K562 (cell line): ENCODE data around the gene LMAN1. TPM values are rescaled to one million over a fixed set of nuclear protein-coding genes. Genes with fewer than 3 reads are reported as not detected.

Experiments
- ATAC-seq: fragments of 200-7000 bp; cut with Tn5 transposase; 3 replicates; pipeline ENCODE4 v1.9.1; 2020; ENCODE audit warnings: moderate library complexity
- BruUV-seq: library from RNA; stranded (reverse); fragments of 400-500 nt; replicated peaks from 2 replicates; lab custom pipeline; 2021; lab: Mats Ljungman, UMichigan
- CTCF ChIA-PET: fragments of 300-600 bp; formaldehyde crosslinking; extraction: SDS; loops from one replicate; lab custom pipeline; 2021; ENCODE audit warnings: low intra/inter-chr PET ratio; lab: Yijun Ruan, JAX
- POLR2A ChIA-PET: fragments of 300-600, 350-650 bp; sonication (Branson Sonifier 250); formaldehyde crosslinking; extraction: SDS; loops from one replicate; lab custom pipeline; 2021; ENCODE audit warnings: antibody characterized with exemption, inconsistent platforms; lab: Yijun Ruan, JAX
- DNase-seq, 4 experiments: peaks; one replicate each; pipeline versions ENCODE4 v3.0.0 to v3.0.0-alpha.2; 2011 to 2018; ENCODE audit warnings: low spot score in 3 of 4, mixed read lengths in 3 of 4; ENCODE audit errors: extremely low read depth in 1 of 4
- FAIRE-seq: peaks from 2 replicates; lab custom pipeline; 2011; peaks lifted over from hg19 to GRCh38; lab: Jason Lieb, UNC
- H2AFZ ChIP-seq: 2 replicates; pipeline ENCODE4 v1.6.0; 2011; ENCODE audit warnings: low read depth, low read length, control low read depth, inconsistent platforms
- H3K27ac ChIP-seq: fragments of 200-600 bp; 3 replicates; pipeline ENCODE4 v1.8.0; 2011; ENCODE audit warnings: low read depth, mild to moderate bottlenecking, control low read depth, inconsistent platforms, low read length, moderate library complexity, mixed read lengths; ENCODE audit errors: extremely low read depth
- H3K27me3 ChIP-seq, 2 experiments: fragments of 300-600 bp in 1 of 2; 2 replicates in 1 of 2; 3 replicates in 1 of 2; pipeline versions ENCODE4 v1.6.0 to v1.8.0; 2011; ENCODE audit warnings: inconsistent platforms in 2 of 2, low read length in 2 of 2, mild to moderate bottlenecking in 1 of 2, mixed read lengths in 1 of 2, moderate library complexity in 1 of 2; ENCODE audit not compliant: control insufficient read depth in 2 of 2, insufficient read depth in 2 of 2
- H3K36me3 ChIP-seq: fragments of 300-600 bp; 3 replicates; pipeline ENCODE4 v1.8.0; 2011; ENCODE audit warnings: mild to moderate bottlenecking, low read length, inconsistent platforms; ENCODE audit not compliant: control insufficient read depth, insufficient read depth
- H3K4me1 ChIP-seq, 2 experiments: fragments of 200-600 bp in 1 of 2; replicated peaks in 1 of 2; 2 replicates in 1 of 2; 3 replicates in 1 of 2; pipeline versions ENCODE4 v1.5.1 to v1.8.0; 2011; ENCODE audit warnings: inconsistent platforms in 2 of 2, low read length in 2 of 2, mild to moderate bottlenecking in 1 of 2, mixed read lengths in 1 of 2, moderate library complexity in 1 of 2; ENCODE audit not compliant: control insufficient read depth in 2 of 2, insufficient read depth in 2 of 2
- H3K4me2 ChIP-seq: 2 replicates; pipeline ENCODE4 v1.6.1; 2011; ENCODE audit warnings: low read length, control low read depth, inconsistent platforms, mixed read lengths; ENCODE audit not compliant: insufficient read depth
- H3K4me3 ChIP-seq: fragments of 200-600 bp; sonication (generic), shearing (Covaris generic); 2 replicates; pipeline ENCODE4 v1.5.1; 2016; ENCODE audit warnings: control low read depth, inconsistent platforms
- H3K79me2 ChIP-seq: fragments of 200-600 bp; 3 replicates; pipeline ENCODE4 v1.8.0; 2011; ENCODE audit warnings: low read length, inconsistent platforms; ENCODE audit not compliant: control insufficient read depth, insufficient read depth
- H3K9ac ChIP-seq, 2 experiments: 2 replicates each; pipeline versions ENCODE4 v1.6.0 to v1.6.1; 2011; ENCODE audit warnings: low read depth in 2 of 2, low read length in 2 of 2, control low read depth in 1 of 2, inconsistent platforms in 1 of 2, mild to moderate bottlenecking in 1 of 2, mixed read lengths in 1 of 2; ENCODE audit not compliant: insufficient read depth in 1 of 2
- H3K9me1 ChIP-seq: one replicate; pipeline ENCODE4 v1.6.0; 2011; ENCODE audit warnings: inconsistent platforms, mild to moderate bottlenecking, low read length, moderate library complexity; ENCODE audit not compliant: control insufficient read depth, insufficient read depth
- H3K9me3 ChIP-seq: replicated peaks from 2 replicates; pipeline ENCODE4 v1.5.1; 2011; ENCODE audit warnings: low read depth, low read length, inconsistent platforms; ENCODE audit not compliant: control insufficient read depth, insufficient read depth
- H4K20me1 ChIP-seq: replicated peaks from 2 replicates; pipeline ENCODE4 v1.6.1; 2011; ENCODE audit warnings: low read length, inconsistent platforms, mixed read lengths; ENCODE audit not compliant: control insufficient read depth, insufficient read depth
- ARID1B ChIP-seq: fragments of 450-650 bp; IDR thresholded peaks from 2 replicates; pipeline ENCODE4 v1.6.1; 2016; ENCODE audit warnings: antibody characterized with exemption, mild to moderate bottlenecking, inconsistent platforms
- ATF1 ChIP-seq, 2 experiments: fragments of 450-650 bp in 1 of 2; IDR thresholded peaks; 2 replicates each; pipeline ENCODE4 v1.6.1; 2016; ENCODE audit warnings: missing compliant biosample characterization in 1 of 2, missing genetic modification characterization in 1 of 2
- BACH1 ChIP-seq: fragments of 200-800 bp; sonication (Bioruptor generic); IDR thresholded peaks from 2 replicates; pipeline ENCODE4 v1.6.1; 2016; ENCODE audit warnings: missing genetic modification characterization, missing compliant biosample characterization
- CREM ChIP-seq: IDR thresholded peaks from 2 replicates; pipeline ENCODE4 v1.6.1; 2014; ENCODE audit warnings: antibody characterized with exemption, low read depth
- FOSL1 ChIP-seq: fragments of 200-800 bp; sonication (Bioruptor generic); conservative IDR thresholded peaks from 2 replicates; pipeline ENCODE4 v1.6.1; 2016; ENCODE audit warnings: missing genetic modification characterization, missing compliant biosample characterization
- JUND ChIP-seq, 2 experiments: IDR thresholded peaks; 2 replicates in 1 of 2; 3 replicates in 1 of 2; pipeline ENCODE4 v1.6.1; 2011; ENCODE audit warnings: borderline replicate concordance in 2 of 2, low read depth in 2 of 2, low read length in 2 of 2, improper control_type of control experiment in 1 of 2, missing biosample characterization in 1 of 2, missing genetic modification characterization in 1 of 2, missing genetic modification reagents in 1 of 2
- MAFF ChIP-seq: IDR thresholded peaks from 2 replicates; pipeline ENCODE4 v1.6.1; 2012; ENCODE audit warnings: low read length, improper control_type of control experiment
- MAFK ChIP-seq: IDR thresholded peaks from 2 replicates; pipeline ENCODE4 v1.6.1; 2011; ENCODE audit warnings: low read length, improper control_type of control experiment
- MEIS2 ChIP-seq: fragments of 450-650 bp; IDR thresholded peaks from 2 replicates; pipeline ENCODE4 v1.6.1; 2014; ENCODE audit warnings: mild to moderate bottlenecking; ENCODE audit not compliant: partially characterized antibody
- NFE2 ChIP-seq: IDR thresholded peaks from 2 replicates; pipeline ENCODE4 v1.6.1; 2014; ENCODE audit warnings: antibody characterized with exemption, low read depth
- SMARCA4 ChIP-seq: fragments of 450-650 bp; IDR thresholded peaks from 2 replicates; pipeline ENCODE4 v1.6.1; 2016
- ZNF316 ChIP-seq: fragments of 450-650 bp; IDR thresholded peaks from 2 replicates; pipeline ENCODE4 v1.6.1; 2016
- WGBS: fragments of 100-300 bp; shearing (Covaris generic); methylation state at CpG from one replicate; pipeline ENCODE4 v1.1.6; 2016; ENCODE audit warnings: low coverage, mixed read lengths; ENCODE audit not compliant: insufficient coverage; ENCODE audit errors: missing lambda C conversion rate; 5-methylcytosine and 5-hydroxymethylcytosine counted together
- in situ Hi-C: fragments of 300-500 bp; cut with MboI; formaldehyde crosslinking; loops from 4 replicates; pipeline ENCODE4 v1.15.0; 2018; ENCODE audit warnings: inconsistent platforms, mixed read lengths
- intact Hi-C: fragments of 100-400 bp; cut with micrococcal nuclease; formaldehyde crosslinking; loops from 2 replicates; pipeline ENCODE4 v1.14.2; 2022
- polyA plus RNA-seq, 8 experiments: library from polyadenylated mRNA; depleted of rRNA in 4 of 8; stranded (reverse) in 5 of 8; unstranded in 3 of 8; fragments of >200 nt; fragmentation: Nextera tagmentation in 2 of 8; fragmentation: Illumina TruSeq in 1 of 8; extraction: Ambion mirVana in 2 of 8; extraction: Trizol in 1 of 8; gene quantifications; 2 replicates each; pipeline versions ENCODE4 v1.2.1 to v1.2.3, GENCODE V29; 2011 to 2014; ENCODE audit warnings: inconsistent platforms in 1 of 8, missing spikeins in 1 of 8
- total RNA-seq, 7 experiments: library from RNA; depleted of rRNA in 6 of 7; stranded (reverse); fragments of >200 nt in 6 of 7; fragmentation: Illumina TruSeq in 2 of 7; extraction: Trizol in 2 of 7; gene quantifications; 2 replicates each; pipeline versions ENCODE4 v1.2.1 to v1.2.3, GENCODE V29; 2011 to 2021; ENCODE audit warnings: low replicate concordance in 1 of 7
- TF ChIP-seq, protein P1 (sequence below), 2 experiments: fragments of 450-650 bp; IDR thresholded peaks; 2 replicates each; pipeline ENCODE4 v1.6.1; 2018; ENCODE audit warnings: mild to moderate bottlenecking in 2 of 2, low read depth in 1 of 2; ENCODE audit not compliant: partially characterized antibody in 2 of 2
- TF ChIP-seq, protein P2 (sequence below), 2 experiments: fragments of 450-650 bp; conservative IDR thresholded peaks; 2 replicates each; pipeline ENCODE4 v1.6.1; 2017; ENCODE audit warnings: mild to moderate bottlenecking in 2 of 2, moderate library complexity in 2 of 2
- TF ChIP-seq, protein P3 (sequence below): conservative IDR thresholded peaks from 2 replicates; pipeline ENCODE4 v1.6.1; 2011; ENCODE audit warnings: low read depth, mild to moderate bottlenecking, low read length; ENCODE audit not compliant: control insufficient read depth

LMAN1 gene
- total and polyA plus RNA-seq, 9 of the 15 experiments (the other 6 are each of a cell fraction or from before 2014, with no cell fraction given), result 18.8 to 108 (median 71.2) TPM

DNA sequence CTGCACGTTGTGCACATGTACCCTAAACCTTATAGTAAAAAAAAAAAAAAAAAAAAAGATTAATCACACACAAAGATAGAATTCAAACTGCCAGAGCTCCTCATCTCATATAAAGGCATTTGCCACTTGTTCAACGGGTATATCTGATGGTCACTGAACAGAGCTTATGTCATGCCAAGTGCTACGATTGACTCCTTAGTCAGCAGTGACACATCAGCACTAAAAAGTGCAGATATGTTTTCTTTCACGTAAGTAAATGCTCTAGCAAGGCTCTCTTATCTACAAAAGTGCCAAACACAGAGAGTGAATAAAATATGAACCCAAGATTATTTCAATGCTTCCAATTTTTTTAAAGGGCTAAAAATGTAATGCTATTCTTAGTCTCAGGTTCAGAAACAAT, 1.1 kb downstream of the LMAN1 start:
- Histone ChIP-seq H3K4me2 (peak overlapping the region; percentile 89), H3K4me1 (peaks cover 0 to 7% of the 10 kb centered on the region in 2 experiments; a peak in 3 of 5 replicates), H4K20me1 (peaks cover 7% of the 10 kb centered on the region; the same call in 1 of the 2 replicates), H3K79me2 (peaks cover 57% of the 10 kb centered on the region), H3K9me1 (no peaks in the 10 kb centered on the region), H3K9ac (peak overlapping the region; percentile 98 to 99; a peak in 3 of 4 replicates), H3K4me3 (peak overlapping the region; percentile 69), H2AFZ (no peak overlapping the region), H3K9me3 (no peaks in the 10 kb centered on the region), H3K27ac (peak overlapping the region; percentile 98), H3K27me3 (no peaks in the 10 kb centered on the region), H3K36me3 (peaks cover 46% of the 10 kb centered on the region)
- CTCF ChIA-PET, result no interaction called here
- intact Hi-C loops, result no loop called here
- in situ Hi-C loops, result no loop called here
- POLR2A ChIA-PET, result no interaction called here
- peak in 2 of 4 experiments; percentile 28 to 61 for DNase-seq
- ATAC-seq, result peak; percentile 35
- 0% methylated on average over 4 of the region's 4 CpGs for WGBS
- BruUV-seq, result TSS peak; percentile 45
- peak; percentile 65 for FAIRE-seq
- TF ChIP-seq NFE2 (peak; percentile 45; the same call in 1 of the 2 replicates), ATF1 (CRISPR knock-in tag; IDR thresholded peaks at IDR 0.05) (no peak), ATF1 (tag; IDR thresholded peaks at IDR 0.05) (peak; percentile 4; the same call in 1 of the 2 replicates), BACH1 (tag) (peak; percentile 69; the same call in 1 of the 2 replicates), ARID1B (0 out of 2 replicates have a peak, but pooled peaks have one; percentile 33), SMARCA4 (peak; percentile 42), MAFF (peak; percentile 29; the same call in 1 of the 2 replicates), JUND (IDR thresholded peaks at IDR 0.05; ENCODE audit: borderline replicate concordance, low read depth, low read length) (peak; percentile 55; the same call in 1 of the 2 replicates), JUND (tag; IDR thresholded peaks at IDR 0.05; ENCODE audit: borderline replicate concordance, low read depth, low read length) (peak; percentile 29; the same call in 1 of the 3 replicates), FOSL1 (tag) (peak; percentile 67), MAFK (peak; percentile 44; the same call in 1 of the 2 replicates), CREM (peak; percentile 54; the same call in 1 of the 2 replicates), ZNF316 (peak; percentile 64), MEIS2 (peak; percentile 46)
- TF ChIP-seq, protein P1, sequence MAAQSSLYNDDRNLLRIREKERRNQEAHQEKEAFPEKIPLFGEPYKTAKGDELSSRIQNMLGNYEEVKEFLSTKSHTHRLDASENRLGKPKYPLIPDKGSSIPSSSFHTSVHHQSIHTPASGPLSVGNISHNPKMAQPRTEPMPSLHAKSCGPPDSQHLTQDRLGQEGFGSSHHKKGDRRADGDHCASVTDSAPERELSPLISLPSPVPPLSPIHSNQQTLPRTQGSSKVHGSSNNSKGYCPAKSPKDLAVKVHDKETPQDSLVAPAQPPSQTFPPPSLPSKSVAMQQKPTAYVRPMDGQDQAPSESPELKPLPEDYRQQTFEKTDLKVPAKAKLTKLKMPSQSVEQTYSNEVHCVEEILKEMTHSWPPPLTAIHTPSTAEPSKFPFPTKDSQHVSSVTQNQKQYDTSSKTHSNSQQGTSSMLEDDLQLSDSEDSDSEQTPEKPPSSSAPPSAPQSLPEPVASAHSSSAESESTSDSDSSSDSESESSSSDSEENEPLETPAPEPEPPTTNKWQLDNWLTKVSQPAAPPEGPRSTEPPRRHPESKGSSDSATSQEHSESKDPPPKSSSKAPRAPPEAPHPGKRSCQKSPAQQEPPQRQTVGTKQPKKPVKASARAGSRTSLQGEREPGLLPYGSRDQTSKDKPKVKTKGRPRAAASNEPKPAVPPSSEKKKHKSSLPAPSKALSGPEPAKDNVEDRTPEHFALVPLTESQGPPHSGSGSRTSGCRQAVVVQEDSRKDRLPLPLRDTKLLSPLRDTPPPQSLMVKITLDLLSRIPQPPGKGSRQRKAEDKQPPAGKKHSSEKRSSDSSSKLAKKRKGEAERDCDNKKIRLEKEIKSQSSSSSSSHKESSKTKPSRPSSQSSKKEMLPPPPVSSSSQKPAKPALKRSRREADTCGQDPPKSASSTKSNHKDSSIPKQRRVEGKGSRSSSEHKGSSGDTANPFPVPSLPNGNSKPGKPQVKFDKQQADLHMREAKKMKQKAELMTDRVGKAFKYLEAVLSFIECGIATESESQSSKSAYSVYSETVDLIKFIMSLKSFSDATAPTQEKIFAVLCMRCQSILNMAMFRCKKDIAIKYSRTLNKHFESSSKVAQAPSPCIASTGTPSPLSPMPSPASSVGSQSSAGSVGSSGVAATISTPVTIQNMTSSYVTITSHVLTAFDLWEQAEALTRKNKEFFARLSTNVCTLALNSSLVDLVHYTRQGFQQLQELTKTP (IDR thresholded peaks at IDR 0.05; ENCODE audit: low read depth in 1 of 2, partially characterized antibody in 2 of 2), result no peak
- TF ChIP-seq, protein P2, sequence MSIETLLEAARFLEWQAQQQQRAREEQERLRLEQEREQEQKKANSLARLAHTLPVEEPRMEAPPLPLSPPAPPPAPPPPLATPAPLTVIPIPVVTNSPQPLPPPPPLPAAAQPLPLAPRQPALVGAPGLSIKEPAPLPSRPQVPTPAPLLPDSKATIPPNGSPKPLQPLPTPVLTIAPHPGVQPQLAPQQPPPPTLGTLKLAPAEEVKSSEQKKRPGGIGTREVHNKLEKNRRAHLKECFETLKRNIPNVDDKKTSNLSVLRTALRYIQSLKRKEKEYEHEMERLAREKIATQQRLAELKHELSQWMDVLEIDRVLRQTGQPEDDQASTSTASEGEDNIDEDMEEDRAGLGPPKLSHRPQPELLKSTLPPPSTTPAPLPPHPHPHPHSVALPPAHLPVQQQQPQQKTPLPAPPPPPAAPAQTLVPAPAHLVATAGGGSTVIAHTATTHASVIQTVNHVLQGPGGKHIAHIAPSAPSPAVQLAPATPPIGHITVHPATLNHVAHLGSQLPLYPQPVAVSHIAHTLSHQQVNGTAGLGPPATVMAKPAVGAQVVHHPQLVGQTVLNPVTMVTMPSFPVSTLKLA (conservative IDR thresholded peaks at IDR 0.05), result 0 out of 4 replicates have a peak, but pooled peaks of 1 of the 2 experiments have one; percentile 42
- TF ChIP-seq, protein P3, sequence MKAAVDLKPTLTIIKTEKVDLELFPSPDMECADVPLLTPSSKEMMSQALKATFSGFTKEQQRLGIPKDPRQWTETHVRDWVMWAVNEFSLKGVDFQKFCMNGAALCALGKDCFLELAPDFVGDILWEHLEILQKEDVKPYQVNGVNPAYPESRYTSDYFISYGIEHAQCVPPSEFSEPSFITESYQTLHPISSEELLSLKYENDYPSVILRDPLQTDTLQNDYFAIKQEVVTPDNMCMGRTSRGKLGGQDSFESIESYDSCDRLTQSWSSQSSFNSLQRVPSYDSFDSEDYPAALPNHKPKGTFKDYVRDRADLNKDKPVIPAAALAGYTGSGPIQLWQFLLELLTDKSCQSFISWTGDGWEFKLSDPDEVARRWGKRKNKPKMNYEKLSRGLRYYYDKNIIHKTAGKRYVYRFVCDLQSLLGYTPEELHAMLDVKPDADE, result no peak
